OCI-LY1 (cell line): ENCODE data around the gene NKPD1.

ENCODE experiments used
- H2AFZ ChIP-seq: fragments of 200-600 bp; sonication (generic), shearing (Covaris generic); 2 replicates; pipeline ENCODE4 v1.6.0; 2014; ENCODE audit warnings: antibody characterized with exemption, mild to moderate bottlenecking, low read length
- H3F3A ChIP-seq: fragments of 200-600 bp; sonication (generic), shearing (Covaris generic); 2 replicates; pipeline ENCODE4 v1.6.0; 2014; ENCODE audit warnings: mild to moderate bottlenecking, antibody characterized with exemption, low read length, moderate library complexity; ENCODE audit not compliant: insufficient read depth
- H3K27ac ChIP-seq: fragments of 200-600 bp; sonication (generic); 2 replicates; pipeline ENCODE4 v1.5.1; 2014; ENCODE audit warnings: low read length, mixed run types, mild to moderate bottlenecking, low read depth; ENCODE audit not compliant: poor library complexity, severe bottlenecking
- H3K27me3 ChIP-seq: fragments of 200-600 bp; sonication (generic); 2 replicates; pipeline ENCODE4 v1.6.0; 2014; ENCODE audit warnings: antibody characterized with exemption, mild to moderate bottlenecking, low read length, moderate library complexity; ENCODE audit not compliant: insufficient read depth
- H3K36me3 ChIP-seq: fragments of 200-600 bp; sonication (generic); 2 replicates; pipeline ENCODE4 v1.6.1; 2014; ENCODE audit warnings: mild to moderate bottlenecking, antibody characterized with exemption, low read length, moderate library complexity, mixed read lengths; ENCODE audit not compliant: insufficient read depth
- H3K4me1 ChIP-seq: fragments of 200-600 bp; sonication (generic); 2 replicates; pipeline ENCODE4 v1.5.1; 2014; ENCODE audit warnings: mild to moderate bottlenecking, low read length, moderate library complexity; ENCODE audit not compliant: insufficient read depth, severe bottlenecking
- H3K4me2 ChIP-seq: fragments of 200-600 bp; sonication (generic), shearing (Covaris generic); 2 replicates; pipeline ENCODE4 v1.6.1; 2014; ENCODE audit warnings: low read length
- H3K4me3 ChIP-seq: fragments of 200-600 bp; sonication (generic); 2 replicates; pipeline ENCODE4 v1.5.1; 2014; ENCODE audit warnings: low read length, low read depth, mild to moderate bottlenecking, mixed read lengths; ENCODE audit not compliant: poor library complexity, severe bottlenecking
- H3K79me2 ChIP-seq: fragments of 200-600 bp; shearing (Covaris generic); 2 replicates; pipeline ENCODE4 v1.6.1; 2016; ENCODE audit warnings: mixed run types, low read length, mixed read lengths; ENCODE audit not compliant: insufficient read depth
- H3K9ac ChIP-seq: fragments of 200-600 bp; sonication (generic), shearing (Covaris generic); 2 replicates; pipeline ENCODE4 v1.6.1; 2014; ENCODE audit warnings: mild to moderate bottlenecking, low read length, mixed read lengths
- H3K9me2 ChIP-seq: fragments of 200-600 bp; sonication (generic), shearing (Covaris generic); 2 replicates; pipeline ENCODE4 v1.6.1; 2014; ENCODE audit warnings: low read depth, mild to moderate bottlenecking, low read length, mixed read lengths
- H3K9me3 ChIP-seq: fragments of 200-600 bp; shearing (Covaris generic); 2 replicates; pipeline ENCODE4 v1.6.1; 2014; ENCODE audit warnings: low read length, mixed read lengths
- H4K20me1 ChIP-seq: fragments of 200-600 bp; sonication (generic), shearing (Covaris generic); 2 replicates; pipeline ENCODE4 v1.6.0; 2016; ENCODE audit warnings: mild to moderate bottlenecking, low read length; ENCODE audit not compliant: insufficient read depth
- EZH2 ChIP-seq: fragments of 200-600 bp; sonication (generic), shearing (Covaris generic); IDR thresholded peaks from 2 replicates; pipeline ENCODE4 v1.8.0; 2017; ENCODE audit warnings: borderline replicate concordance, mixed run types, mild to moderate bottlenecking, antibody characterized with exemption, low read length, moderate library complexity, mixed read lengths
- TF ChIP-seq, protein P1 (sequence below): fragments of 200-600 bp; sonication (generic), shearing (Covaris generic); IDR thresholded peaks from 2 replicates; pipeline ENCODE4 v1.5.1; 2017; ENCODE audit warnings: mild to moderate bottlenecking, antibody characterized with exemption, low read length, moderate library complexity, mixed read lengths

The NKPD1 gene

GRCh38 chr19:45123440-45123850 lies 37.3 kb downstream of the NKPD1 start:
- Histone ChIP-seq H3K4me3 (no peak overlapping the region), H3K36me3 (peaks cover 4% of the 10 kb centered on the region; the same call in 1 of the 2 replicates), H3K27me3 (no peaks in the 10 kb centered on the region), H3K9ac (no peak overlapping the region), H2AFZ (no peak overlapping the region), H3K4me1 (peaks cover 37% of the 10 kb centered on the region), H4K20me1 (no peaks in the 10 kb centered on the region), H3F3A (no peaks in the 10 kb centered on the region), H3K27ac (no peak overlapping the region), H3K9me3 (no peaks in the 10 kb centered on the region), H3K9me2 (no peaks in the 10 kb centered on the region), H3K79me2 (0 out of 2 replicates have a peak, but pooled peaks cover 4% of the 10 kb centered on the region), H3K4me2 (no peak overlapping the region)
- no peak for TF ChIP-seq EZH2
- TF ChIP-seq, protein P1, sequence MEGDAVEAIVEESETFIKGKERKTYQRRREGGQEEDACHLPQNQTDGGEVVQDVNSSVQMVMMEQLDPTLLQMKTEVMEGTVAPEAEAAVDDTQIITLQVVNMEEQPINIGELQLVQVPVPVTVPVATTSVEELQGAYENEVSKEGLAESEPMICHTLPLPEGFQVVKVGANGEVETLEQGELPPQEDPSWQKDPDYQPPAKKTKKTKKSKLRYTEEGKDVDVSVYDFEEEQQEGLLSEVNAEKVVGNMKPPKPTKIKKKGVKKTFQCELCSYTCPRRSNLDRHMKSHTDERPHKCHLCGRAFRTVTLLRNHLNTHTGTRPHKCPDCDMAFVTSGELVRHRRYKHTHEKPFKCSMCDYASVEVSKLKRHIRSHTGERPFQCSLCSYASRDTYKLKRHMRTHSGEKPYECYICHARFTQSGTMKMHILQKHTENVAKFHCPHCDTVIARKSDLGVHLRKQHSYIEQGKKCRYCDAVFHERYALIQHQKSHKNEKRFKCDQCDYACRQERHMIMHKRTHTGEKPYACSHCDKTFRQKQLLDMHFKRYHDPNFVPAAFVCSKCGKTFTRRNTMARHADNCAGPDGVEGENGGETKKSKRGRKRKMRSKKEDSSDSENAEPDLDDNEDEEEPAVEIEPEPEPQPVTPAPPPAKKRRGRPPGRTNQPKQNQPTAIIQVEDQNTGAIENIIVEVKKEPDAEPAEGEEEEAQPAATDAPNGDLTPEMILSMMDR, result no peak

DNA sequence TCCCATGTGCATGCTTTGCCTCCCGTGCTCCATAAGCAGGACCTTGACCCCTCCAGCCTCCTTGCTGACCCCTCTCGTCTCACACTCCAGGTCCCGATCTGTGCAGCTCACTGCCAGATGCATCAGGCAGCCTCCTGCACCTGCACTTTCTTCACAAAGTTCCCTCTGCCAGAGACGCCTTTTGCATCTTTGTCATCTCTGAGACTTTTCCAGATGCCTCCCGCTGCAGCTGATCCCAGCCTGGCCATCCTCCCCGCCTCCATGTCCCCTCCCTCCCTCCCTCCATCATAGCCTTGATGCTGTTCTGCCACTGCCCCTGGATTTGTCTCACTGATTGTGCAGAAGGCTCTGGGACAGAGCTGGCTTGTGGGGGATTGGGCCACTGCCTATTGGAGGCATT lies 38.0 kb downstream of the NKPD1 start:
- H4K20me1 ChIP-seq, result no peaks in the 10 kb centered on the region
- TF ChIP-seq EZH2, result no peak
- TF ChIP-seq, protein P1, result no peak

DNA sequence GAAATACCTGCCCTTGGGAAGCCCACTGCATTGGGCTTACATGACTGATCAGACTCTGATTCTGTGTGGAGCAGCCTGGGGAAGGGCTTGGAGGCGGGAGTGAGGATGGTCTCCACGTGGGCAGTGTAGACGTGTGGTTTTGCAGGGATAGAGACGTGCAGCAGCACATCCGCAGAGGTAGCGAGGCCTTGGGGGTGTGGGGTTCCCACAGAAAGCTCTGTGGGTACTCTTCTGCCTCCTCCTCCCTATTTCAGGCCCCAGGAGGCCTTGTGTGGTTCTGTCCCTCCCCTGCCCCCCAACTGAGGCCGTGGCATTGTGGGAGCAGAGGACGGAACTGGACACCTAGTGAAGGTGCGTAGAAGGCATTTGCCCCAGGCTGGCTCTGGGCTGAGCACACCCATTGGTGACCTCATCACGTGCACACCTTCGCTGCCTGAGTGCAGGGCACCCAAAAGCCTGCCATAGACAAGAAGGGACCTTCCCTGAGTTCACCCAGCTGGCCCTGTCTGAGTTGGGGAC lies 38.9 kb downstream of the NKPD1 start:
- TF ChIP-seq, protein P1, result no peak
- TF ChIP-seq EZH2, result no peak
- H3K27me3 ChIP-seq, result no peaks in the 10 kb centered on the region
- peak overlapping the region; percentile 35 for H3K27ac ChIP-seq
- H3K4me2 ChIP-seq, result no peak overlapping the region
- no peaks in the 10 kb centered on the region for H3F3A ChIP-seq
- H4K20me1 ChIP-seq, result no peaks in the 10 kb centered on the region
- H3K4me1 ChIP-seq, result peaks cover 53% of the 10 kb centered on the region
- peaks cover 3% of the 10 kb centered on the region; the same call in 1 of the 2 replicates for H3K36me3 ChIP-seq
- H2AFZ ChIP-seq, result no peak overlapping the region
- no peak overlapping the region for H3K4me3 ChIP-seq
- 0 out of 2 replicates have a peak, but pooled peaks cover 4% of the 10 kb centered on the region for H3K79me2 ChIP-seq
- no peaks in the 10 kb centered on the region for H3K9me2 ChIP-seq
- H3K9ac ChIP-seq, result peak overlapping the region; percentile 3; the same call in 1 of the 2 replicates
- H3K9me3 ChIP-seq, result no peaks in the 10 kb centered on the region

More for the DNA sequence above, 38.0 kb downstream of the NKPD1 start:
- no peaks in the 10 kb centered on the region for H3K9me2 ChIP-seq
- H3K27me3 ChIP-seq, result no peaks in the 10 kb centered on the region
- no peaks in the 10 kb centered on the region for H3K9me3 ChIP-seq
- H3K27ac ChIP-seq, result no peak overlapping the region
- no peak overlapping the region for H2AFZ ChIP-seq
- 0 out of 2 replicates have a peak, but pooled peaks cover 4% of the 10 kb centered on the region for H3K79me2 ChIP-seq
- no peak overlapping the region for H3K4me3 ChIP-seq
- H3K4me1 ChIP-seq, result peaks cover 44% of the 10 kb centered on the region
- H3K4me2 ChIP-seq, result no peak overlapping the region
- peaks cover 4% of the 10 kb centered on the region; the same call in 1 of the 2 replicates for H3K36me3 ChIP-seq
- H3F3A ChIP-seq, result no peaks in the 10 kb centered on the region
- H3K9ac ChIP-seq, result no peak overlapping the region
